Fibroblast of skin of left quadriceps (primary cell): ENCODE measurements around the gene TLR2.

Experiments
- DNase-seq, 2 experiments: peaks; one replicate each; pipeline ENCODE4 v3.0.0-alpha.2; 2013; ENCODE audit warnings: low read depth in 2 of 2

TLR2 gene

GRCh38 chr4:153733751-153734448, 49.8 kb downstream of the TLR2 start:
- DNase-seq = no peak

DNA sequence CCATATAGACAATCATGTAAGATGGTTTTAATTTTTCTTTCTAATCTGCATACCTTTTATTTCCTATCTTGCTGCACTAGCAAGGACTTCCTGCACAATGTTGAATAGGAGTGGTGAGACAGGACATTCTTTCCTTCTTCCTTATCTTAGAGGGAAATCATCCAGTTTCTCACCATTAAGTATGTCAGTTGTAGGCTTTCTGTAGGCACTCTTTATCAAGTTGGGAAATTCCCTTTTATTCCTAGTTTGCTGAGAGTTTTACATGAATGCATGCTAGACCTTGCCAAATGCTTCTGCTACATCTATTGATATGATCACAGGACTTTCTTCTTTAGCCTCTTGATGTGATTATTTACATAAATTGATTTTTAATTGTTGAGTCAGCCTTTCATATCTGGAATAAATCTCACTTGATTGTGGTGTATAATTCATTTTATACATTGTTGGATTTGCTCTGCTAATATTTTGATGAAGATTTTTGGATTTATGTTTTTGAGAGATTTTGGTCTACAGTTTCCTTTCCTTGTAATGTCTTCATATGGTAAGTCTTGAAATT, 51.9 kb downstream of the TLR2 start:
- DNase-seq = no peak

- no peak for DNase-seq
Observed at GRCh38 chr4:153741541-153741940, 57.5 kb downstream of the TLR2 start.

- DNase-seq = no peak
Observed at GRCh38 chr4:153745651-153746050, 61.6 kb downstream of the TLR2 start.

DNA sequence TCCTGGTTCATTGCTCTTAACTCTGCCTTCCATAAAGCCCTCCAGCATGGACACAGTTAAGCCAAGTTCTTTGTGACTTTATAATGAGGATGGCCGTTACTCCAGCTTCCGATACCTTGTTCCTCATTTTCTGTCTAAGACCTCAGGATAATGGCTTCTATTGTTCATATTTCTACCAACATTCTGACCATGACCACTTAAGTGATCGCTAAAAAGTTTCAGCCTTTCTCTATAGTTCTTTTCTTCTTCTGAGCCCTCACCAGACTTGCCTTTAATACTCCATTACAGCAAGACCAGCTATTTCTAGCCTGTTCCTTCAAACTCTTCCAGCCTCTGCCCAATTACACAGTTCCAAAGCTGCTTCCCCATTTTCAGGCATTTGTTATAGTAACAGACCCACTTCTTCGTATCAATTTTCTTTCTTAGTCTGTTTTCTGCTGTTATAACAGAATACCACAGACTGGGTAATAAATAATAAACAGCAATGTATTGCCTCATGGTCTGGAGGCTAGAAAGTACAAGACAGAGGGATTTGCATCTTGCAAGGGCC, 63.4 kb downstream of the TLR2 start:
- DNase-seq = no peak

GRCh38 chr4:153748378-153748777, 64.3 kb downstream of the TLR2 start:
- peak in 1 of 2 experiments; percentile 11 for DNase-seq

- peak; percentile 65 to 66 for DNase-seq
Observed at GRCh38 chr4:153750197-153750817, 66.2 kb downstream of the TLR2 start.

GRCh38 chr4:153755186-153755585, 71.1 kb downstream of the TLR2 start:
- DNase-seq = no peak
